ENCODE data around the gene ERCC8.
A peak's percentile ranks its signal among the peaks of the same experiment; 100 is the strongest.

The ERCC8 gene

DNA sequence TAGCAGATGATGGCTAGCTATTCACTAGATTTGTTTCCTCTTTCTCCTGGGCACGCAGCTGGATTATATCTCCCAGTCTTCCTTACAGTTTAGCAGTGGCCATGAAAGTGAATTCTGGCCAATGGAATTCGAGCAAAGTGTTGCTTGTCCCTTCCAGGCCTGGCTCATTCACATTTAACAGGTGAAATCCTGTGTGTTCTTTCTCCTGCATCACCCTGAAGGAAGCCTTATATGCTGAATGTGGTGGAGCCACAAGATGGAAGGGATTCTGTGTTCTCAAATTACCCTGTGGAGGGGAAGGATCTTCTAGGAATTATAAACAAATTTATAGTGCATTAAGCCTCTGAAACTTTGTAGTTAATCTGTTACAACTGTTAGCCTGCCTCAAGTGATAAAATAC lies 92.6 kb downstream of the ERCC8 start:
- no peak overlapping the region for H3K4me3 ChIP-seq (ENCODE audit: low read depth, low read length)
- no peak for DNase-seq (ENCODE audit: low read depth, low spot score)
- CTCF ChIA-PET = interaction anchor here (1.1 kb wide), 1 partner anchor 1038 kb away, joined by 3 read pairs; no protein-coding TSS in a partner anchor
- POLR2A ChIA-PET = no interaction called here
- TF ChIP-seq, protein P1, sequence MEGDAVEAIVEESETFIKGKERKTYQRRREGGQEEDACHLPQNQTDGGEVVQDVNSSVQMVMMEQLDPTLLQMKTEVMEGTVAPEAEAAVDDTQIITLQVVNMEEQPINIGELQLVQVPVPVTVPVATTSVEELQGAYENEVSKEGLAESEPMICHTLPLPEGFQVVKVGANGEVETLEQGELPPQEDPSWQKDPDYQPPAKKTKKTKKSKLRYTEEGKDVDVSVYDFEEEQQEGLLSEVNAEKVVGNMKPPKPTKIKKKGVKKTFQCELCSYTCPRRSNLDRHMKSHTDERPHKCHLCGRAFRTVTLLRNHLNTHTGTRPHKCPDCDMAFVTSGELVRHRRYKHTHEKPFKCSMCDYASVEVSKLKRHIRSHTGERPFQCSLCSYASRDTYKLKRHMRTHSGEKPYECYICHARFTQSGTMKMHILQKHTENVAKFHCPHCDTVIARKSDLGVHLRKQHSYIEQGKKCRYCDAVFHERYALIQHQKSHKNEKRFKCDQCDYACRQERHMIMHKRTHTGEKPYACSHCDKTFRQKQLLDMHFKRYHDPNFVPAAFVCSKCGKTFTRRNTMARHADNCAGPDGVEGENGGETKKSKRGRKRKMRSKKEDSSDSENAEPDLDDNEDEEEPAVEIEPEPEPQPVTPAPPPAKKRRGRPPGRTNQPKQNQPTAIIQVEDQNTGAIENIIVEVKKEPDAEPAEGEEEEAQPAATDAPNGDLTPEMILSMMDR (IDR thresholded peaks at IDR 0.05; ENCODE audit: insufficient read depth, low read length, missing control alignments) = no peak

DNA sequence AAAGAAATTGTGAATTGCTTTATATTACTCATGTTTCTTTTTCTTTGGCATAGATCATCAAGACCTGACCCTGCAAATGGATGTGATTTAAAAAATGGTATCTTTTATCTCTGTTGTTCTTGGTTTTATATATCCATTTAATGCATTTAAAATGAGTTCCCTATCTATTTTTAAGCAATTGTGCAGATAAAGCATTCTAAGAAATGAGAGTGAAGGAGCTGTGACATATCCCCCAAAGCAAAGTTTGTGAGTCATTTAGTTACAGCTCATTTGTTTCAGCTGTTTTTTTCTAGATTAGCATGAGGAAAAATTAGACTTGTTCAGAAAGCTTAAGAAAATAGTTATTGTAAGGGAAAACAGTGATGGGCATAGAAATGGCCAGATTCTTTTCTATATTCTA lies 93.2 kb downstream of the ERCC8 start:
- POLR2A ChIA-PET = no interaction called here
- DNase-seq (ENCODE audit: low read depth, low spot score) = no peak
- CTCF ChIA-PET = interaction anchor here (1.1 kb wide), 1 partner anchor 1037 kb away, joined by 3 read pairs; no protein-coding TSS in a partner anchor
- H3K4me3 ChIP-seq (ENCODE audit: low read depth, low read length) = no peak overlapping the region
- TF ChIP-seq, protein P1 (IDR thresholded peaks at IDR 0.05; ENCODE audit: insufficient read depth, low read length, missing control alignments) = no peak

DNA sequence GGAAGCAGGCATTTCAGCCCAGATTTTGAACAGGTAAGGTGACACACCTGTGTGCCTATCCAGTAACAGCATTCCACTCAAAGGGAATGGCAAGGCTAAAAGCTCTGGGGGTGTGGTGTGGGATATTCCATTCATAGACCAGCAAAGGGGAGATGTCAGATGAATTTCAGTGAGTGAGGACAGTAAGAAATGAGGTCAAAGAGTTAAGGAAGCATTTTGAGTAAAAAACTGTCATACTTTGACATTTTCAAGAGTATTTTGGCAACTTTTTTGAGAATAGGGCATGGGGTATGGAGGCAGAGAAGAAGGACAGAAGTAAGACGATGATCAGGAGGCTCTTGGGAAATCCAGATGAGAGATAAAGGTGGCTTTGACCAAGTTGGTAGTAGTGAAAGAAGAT lies 98.6 kb downstream of the ERCC8 start:
- no peak for DNase-seq (ENCODE audit: low read depth, low spot score)
- TF ChIP-seq, protein P1 (IDR thresholded peaks at IDR 0.05; ENCODE audit: insufficient read depth, low read length, missing control alignments) = no peak
- ChIA-PET CTCF (no interaction called here), POLR2A (no interaction called here)
- H3K4me3 ChIP-seq (ENCODE audit: low read depth, low read length) = no peak overlapping the region

DNA sequence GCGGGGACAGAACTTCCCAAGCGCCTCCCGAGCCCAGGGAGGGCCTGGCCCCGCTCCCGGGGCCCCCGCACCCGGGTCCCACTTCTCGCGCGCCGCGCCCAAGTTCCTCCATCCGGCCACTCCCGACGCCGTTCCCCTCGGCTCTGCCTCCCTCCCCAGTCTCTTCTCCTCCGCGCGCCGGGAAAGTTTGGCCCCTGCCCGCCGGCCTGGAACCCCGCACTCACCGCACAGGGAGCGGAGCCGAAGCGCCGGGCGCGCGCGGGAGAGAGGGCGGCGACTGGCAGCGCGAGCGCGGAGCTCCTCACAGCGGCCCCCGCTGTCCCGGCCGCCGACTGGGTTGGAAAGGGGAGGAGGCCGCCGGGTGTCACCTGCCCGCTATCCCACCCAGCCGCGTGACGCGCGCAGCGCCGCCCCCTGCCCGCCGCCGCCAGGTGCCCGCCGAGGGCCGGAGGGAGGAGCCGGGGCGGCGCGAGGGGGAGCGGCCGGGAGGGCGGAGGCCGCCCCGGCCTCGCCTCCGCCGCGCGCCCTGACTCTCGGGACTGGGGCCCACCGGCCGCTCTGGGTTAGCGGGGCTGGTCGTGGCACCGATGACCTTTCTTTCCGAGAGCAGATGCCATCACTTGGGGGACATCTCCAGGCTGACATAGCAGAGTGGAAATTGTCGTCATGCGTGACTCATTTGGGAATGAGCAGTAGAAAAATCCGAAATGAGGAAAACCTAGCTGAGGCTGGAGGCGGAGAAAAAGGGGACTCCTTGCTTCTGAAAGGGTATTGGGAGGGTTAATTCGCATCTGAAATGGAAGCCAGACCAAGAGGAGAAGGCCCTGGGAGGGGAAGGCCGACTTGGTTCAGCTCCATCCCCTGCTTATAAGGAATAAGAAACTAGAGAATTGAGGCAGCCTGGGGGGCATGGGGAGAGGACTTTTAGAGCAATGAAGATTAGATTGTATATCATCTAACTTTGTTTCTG lies 100.6 kb downstream of the ERCC8 start, which contains the start of gene ELOVL7:
ELOVL7 (minus strand) TSS at position 334 of the 970 bp plus-strand sequence. CDS start 56,872 bp downstream, outside the sequence.
- TF ChIP-seq, protein P1 (IDR thresholded peaks at IDR 0.05; ENCODE audit: insufficient read depth, low read length, missing control alignments) = peak; percentile 53
- ChIA-PET CTCF (interaction anchor here (1.1 to 1.4 kb wide), 3 partner anchors 11 to 145 kb away, joined by 3 to 4 read pairs (median 4); partner anchors contain the start of gene DEPDC1B), POLR2A (no interaction called here)
- peak within 1 kb of the TSS; percentile 62 for H3K4me3 ChIP-seq (ENCODE audit: low read depth, low read length)
- no peak for DNase-seq (ENCODE audit: low read depth, low spot score)

DNA sequence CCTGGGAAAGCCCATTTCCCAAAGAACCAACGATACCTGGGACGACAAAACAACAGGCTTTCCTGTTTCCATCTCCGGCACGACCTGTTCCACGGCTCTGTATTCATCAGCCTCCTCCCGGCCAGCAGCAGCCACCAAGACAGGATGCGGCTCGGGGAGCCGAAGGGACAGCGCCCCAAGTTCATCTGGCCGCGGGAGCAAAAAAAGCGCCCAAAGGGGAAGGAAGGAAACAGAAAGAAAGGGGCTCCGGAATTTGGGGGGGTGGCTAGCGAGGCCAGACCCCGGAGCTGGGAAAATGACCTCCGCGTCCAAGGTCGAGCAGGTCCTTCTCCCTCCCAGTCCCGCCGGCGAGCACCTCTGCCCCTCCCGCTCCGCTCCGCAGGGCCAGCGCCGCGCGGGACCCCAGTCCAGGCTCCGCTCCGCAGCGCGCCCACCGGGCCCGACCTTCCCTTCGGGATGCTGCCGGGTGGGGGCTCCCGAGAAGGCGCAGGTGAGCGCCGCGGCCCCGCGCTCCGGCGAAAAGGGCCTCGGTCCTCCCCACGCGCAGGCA lies 101.4 kb downstream of the ERCC8 start:
- DNase-seq (ENCODE audit: low read depth, low spot score) = no peak
- TF ChIP-seq, protein P1 (IDR thresholded peaks at IDR 0.05; ENCODE audit: insufficient read depth, low read length, missing control alignments) = no peak
- CTCF ChIA-PET = interaction anchor here (1.4 kb wide), 1 partner anchor 16 kb away, joined by 3 read pairs; no protein-coding TSS in a partner anchor
- POLR2A ChIA-PET = no interaction called here
- H3K4me3 ChIP-seq (ENCODE audit: low read depth, low read length) = peak overlapping the region; percentile 62

DNA sequence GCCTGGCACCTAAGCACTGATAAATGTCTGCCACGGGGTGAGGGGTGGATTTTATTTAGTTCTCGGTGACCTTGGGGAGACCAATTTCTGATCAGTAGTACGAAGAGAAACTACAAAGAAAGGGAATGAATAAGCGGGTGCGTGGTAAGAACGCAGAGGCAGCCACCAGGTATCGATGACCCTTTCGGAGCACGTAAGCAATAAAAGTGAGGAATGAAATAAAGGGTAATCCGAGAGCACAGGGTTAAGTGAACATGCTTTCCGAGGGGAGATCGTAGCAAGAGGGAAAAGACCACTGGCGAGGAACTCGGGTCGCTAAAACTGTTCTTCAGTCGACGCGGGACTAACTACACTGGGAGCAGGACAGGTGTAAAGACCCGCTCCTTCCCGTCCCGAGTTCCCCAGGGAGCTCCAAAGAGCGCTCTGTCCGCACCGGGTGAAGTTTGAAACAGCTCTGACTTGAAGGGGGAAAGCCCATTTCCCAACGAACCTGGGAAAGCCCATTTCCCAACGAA lies 101.9 kb downstream of the ERCC8 start:
- DNase-seq (ENCODE audit: low read depth, low spot score) = no peak
- ChIA-PET CTCF (no interaction called here), POLR2A (no interaction called here)
- TF ChIP-seq, protein P1 (IDR thresholded peaks at IDR 0.05; ENCODE audit: insufficient read depth, low read length, missing control alignments) = no peak
- H3K4me3 ChIP-seq (ENCODE audit: low read depth, low read length) = peak overlapping the region; percentile 62

Data from AG04449 (cell line).